Natural killer cell (primary cell): ENCODE results near the gene IGF2BP2. TPM values are rescaled to one million over a fixed set of nuclear protein-coding genes. Genes with fewer than 3 reads are reported as not detected.

Experiments used
- ATAC-seq, 3 donors: fragments of 150-1000 bp in 2 of 3; fragments of 200-7000 bp in 1 of 3; cut with Tn5 transposase; 1 replicate in 1 of 3; 2 replicates in 2 of 3; pipeline ENCODE4 v1.10.0; 2021; ENCODE audit warnings: mild to moderate bottlenecking in 2 of 3, moderate library complexity in 2 of 3
- DNase-seq, 2 donors: peaks; one replicate each; pipeline versions ENCODE4 v3.0.0 to v3.0.0-alpha.2; 2013 to 2021; ENCODE audit warnings: mixed read lengths in 1 of 2
- H3K27ac ChIP-seq: one replicate; pipeline ENCODE4 v1.5.1; 2013; ENCODE audit warnings: mild to moderate bottlenecking, low read length
- H3K27me3 ChIP-seq: one replicate; pipeline ENCODE4 v1.6.1; 2013; ENCODE audit warnings: low read length; ENCODE audit not compliant: control insufficient read depth, insufficient read depth
- H3K36me3 ChIP-seq: one replicate; pipeline ENCODE4 v1.6.1; 2013; ENCODE audit warnings: low read length; ENCODE audit not compliant: control insufficient read depth, insufficient read depth
- H3K4me1 ChIP-seq: one replicate; pipeline ENCODE4 v1.6.1; 2013; ENCODE audit warnings: low read length; ENCODE audit not compliant: control insufficient read depth, insufficient read depth
- H3K4me3 ChIP-seq: one replicate; pipeline ENCODE4 v1.5.1; 2013; ENCODE audit warnings: low read length
- H3K9me3 ChIP-seq: one replicate; pipeline ENCODE4 v1.6.1; 2013; ENCODE audit warnings: low read length; ENCODE audit not compliant: control insufficient read depth, insufficient read depth
- H3K27ac Mint-ChIP-seq, 2 donors: one replicate each; pipeline ENCODE4 v1.8.0; 2022; ENCODE audit warnings: mild to moderate bottlenecking in 2 of 2, mixed read lengths in 2 of 2, moderate library complexity in 1 of 2
- H3K27me3 Mint-ChIP-seq, 2 donors: one replicate each; pipeline ENCODE4 v1.8.0; 2022; ENCODE audit warnings: low read depth in 2 of 2, mixed read lengths in 2 of 2
- H3K36me3 Mint-ChIP-seq: one replicate; pipeline ENCODE4 v1.8.0; 2022; ENCODE audit warnings: mixed read lengths
- H3K4me1 Mint-ChIP-seq, 2 donors: one replicate each; pipeline ENCODE4 v1.8.0; 2022; ENCODE audit warnings: mixed read lengths in 2 of 2
- H3K4me3 Mint-ChIP-seq: one replicate; pipeline ENCODE4 v1.8.0; 2022; ENCODE audit warnings: mild to moderate bottlenecking, moderate library complexity, mixed read lengths
- H3K9me3 Mint-ChIP-seq, 2 donors: one replicate each; pipeline ENCODE4 v1.8.0; 2022; ENCODE audit warnings: mixed read lengths in 2 of 2
- WGBS: methylation state at CpG from one replicate; pipeline ENCODE4 v1.1.7; 2013; ENCODE audit warnings: missing lambda C conversion rate; ENCODE audit not compliant: insufficient coverage; 5-methylcytosine and 5-hydroxymethylcytosine counted together
- intact Hi-C: fragments of 100-400 bp; cut with micrococcal nuclease; formaldehyde crosslinking; loops from one replicate; pipeline ENCODE4 v1.14.2; 2022
- total RNA-seq, 4 donors: library from RNA; stranded (reverse); fragments of 120-200 nt in 1 of 4; gene quantifications; one replicate each; pipeline versions ENCODE4 v1.2.3 to v1.2.4, GENCODE V29; 2013 to 2022
- TF ChIP-seq, protein P1 (sequence below): fragments of 200-600 bp; IDR thresholded peaks from one replicate; pipeline ENCODE4 v1.8.0; 2022; ENCODE audit warnings: antibody characterized with exemption

IGF2BP2 gene
- total RNA-seq, 3 donors from 2014 or later (not counting 1 experiment from before 2014, with no cell fraction given) = 4.2 to 16.8 (median 8.8) TPM

DNA sequence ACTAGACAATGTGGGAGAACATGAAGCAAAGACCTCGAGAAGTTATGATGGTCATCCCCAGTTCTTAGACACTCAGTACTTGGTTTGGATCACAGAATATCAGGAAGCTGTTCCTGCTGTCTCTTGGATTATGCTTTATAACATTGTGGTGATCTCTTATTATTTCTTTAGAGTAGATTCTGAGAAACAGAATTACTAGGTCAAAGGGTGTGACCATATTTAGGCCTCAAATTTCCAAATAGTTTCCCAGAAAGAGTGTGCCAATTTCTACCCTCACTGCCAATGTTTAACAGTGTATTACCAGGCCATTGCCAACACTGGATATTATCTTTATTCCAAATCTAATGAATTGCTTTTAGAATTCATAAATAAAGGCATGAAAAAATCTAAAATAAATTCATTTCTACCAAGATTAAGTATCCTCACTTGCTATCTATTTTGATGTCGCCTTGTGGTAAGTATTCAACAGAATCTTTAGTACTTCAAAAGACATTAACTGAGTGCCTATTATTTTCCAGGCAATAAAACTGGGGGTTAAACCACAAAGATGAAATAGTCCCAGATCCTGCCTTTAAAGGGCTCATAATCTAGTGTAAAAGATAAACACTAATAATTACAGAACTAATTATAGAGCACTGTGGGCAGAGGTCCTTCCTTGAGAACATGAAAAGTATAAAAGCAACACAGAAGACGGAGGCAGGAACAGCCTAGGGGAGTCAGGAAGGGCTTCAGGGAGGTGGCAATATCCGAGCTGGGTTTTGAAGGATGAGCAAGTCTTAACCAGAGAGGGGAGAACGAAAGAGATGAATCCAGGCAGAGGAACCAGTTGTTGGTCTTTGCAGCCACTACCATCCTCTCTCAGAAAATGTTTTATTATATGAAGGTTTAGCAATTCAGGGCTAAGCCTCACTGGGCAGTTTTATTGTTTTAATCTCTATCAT lies 86.8 kb downstream of the IGF2BP2 start:
- 76% methylated on average over 3 of the region's 5 CpGs for WGBS
- Mint-ChIP-seq H3K9me3 (no peaks in the 10 kb centered on the region), H3K4me3 (no peak overlapping the region), H3K27ac (no peak overlapping the region), H3K36me3 (no peaks in the 10 kb centered on the region), H3K27me3 (no peaks in the 10 kb centered on the region), H3K4me1 (peaks cover 0 to 5% of the 10 kb centered on the region in 2 donors)
- no peaks in the 10 kb centered on the region for H3K27me3 ChIP-seq
- H3K36me3 ChIP-seq = no peaks in the 10 kb centered on the region
- ATAC-seq (no peak), DNase-seq (no peak)
- intact Hi-C loops = no loop called here
- no peak overlapping the region for H3K27ac ChIP-seq
- H3K4me3 ChIP-seq = no peak overlapping the region
- no peaks in the 10 kb centered on the region for H3K9me3 ChIP-seq
- no peaks in the 10 kb centered on the region for H3K4me1 ChIP-seq
- TF ChIP-seq, protein P1, sequence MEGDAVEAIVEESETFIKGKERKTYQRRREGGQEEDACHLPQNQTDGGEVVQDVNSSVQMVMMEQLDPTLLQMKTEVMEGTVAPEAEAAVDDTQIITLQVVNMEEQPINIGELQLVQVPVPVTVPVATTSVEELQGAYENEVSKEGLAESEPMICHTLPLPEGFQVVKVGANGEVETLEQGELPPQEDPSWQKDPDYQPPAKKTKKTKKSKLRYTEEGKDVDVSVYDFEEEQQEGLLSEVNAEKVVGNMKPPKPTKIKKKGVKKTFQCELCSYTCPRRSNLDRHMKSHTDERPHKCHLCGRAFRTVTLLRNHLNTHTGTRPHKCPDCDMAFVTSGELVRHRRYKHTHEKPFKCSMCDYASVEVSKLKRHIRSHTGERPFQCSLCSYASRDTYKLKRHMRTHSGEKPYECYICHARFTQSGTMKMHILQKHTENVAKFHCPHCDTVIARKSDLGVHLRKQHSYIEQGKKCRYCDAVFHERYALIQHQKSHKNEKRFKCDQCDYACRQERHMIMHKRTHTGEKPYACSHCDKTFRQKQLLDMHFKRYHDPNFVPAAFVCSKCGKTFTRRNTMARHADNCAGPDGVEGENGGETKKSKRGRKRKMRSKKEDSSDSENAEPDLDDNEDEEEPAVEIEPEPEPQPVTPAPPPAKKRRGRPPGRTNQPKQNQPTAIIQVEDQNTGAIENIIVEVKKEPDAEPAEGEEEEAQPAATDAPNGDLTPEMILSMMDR = no peak

GRCh38 chr3:185737020-185737419 lies 87.8 kb downstream of the IGF2BP2 start:
- Mint-ChIP-seq H3K4me1 (peaks cover 0 to 5% of the 10 kb centered on the region in 2 donors), H3K4me3 (no peak overlapping the region), H3K27ac (no peak overlapping the region), H3K36me3 (no peaks in the 10 kb centered on the region), H3K9me3 (no peaks in the 10 kb centered on the region), H3K27me3 (no peaks in the 10 kb centered on the region)
- no peak for DNase-seq
- Histone ChIP-seq H3K27ac (no peak overlapping the region), H3K4me3 (no peak overlapping the region), H3K27me3 (no peaks in the 10 kb centered on the region), H3K9me3 (no peaks in the 10 kb centered on the region), H3K36me3 (no peaks in the 10 kb centered on the region), H3K4me1 (no peaks in the 10 kb centered on the region)
- TF ChIP-seq, protein P1 = no peak
- ATAC-seq = no peak
- WGBS = 82% methylated on average over 3 of the region's 3 CpGs
- intact Hi-C loops = no loop called here

DNA sequence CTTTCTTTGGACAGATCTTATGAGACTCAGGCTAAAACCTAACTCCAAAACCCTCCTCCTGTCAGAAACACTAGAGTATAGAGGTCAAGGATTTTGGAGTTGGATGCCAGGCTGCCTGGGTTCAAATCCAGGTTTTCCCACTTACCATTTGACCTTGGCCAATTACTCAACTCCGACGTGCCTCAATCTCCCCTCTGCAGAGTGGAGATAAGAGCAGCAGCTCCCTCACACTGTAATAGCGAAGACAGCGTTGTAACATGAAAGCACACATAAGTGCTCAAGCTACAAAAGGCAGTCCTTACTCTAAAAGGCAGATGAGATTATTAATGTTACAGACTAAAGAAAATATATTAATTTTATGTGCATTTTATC lies 90.1 kb downstream of the IGF2BP2 start:
- H3K27ac ChIP-seq = no peak overlapping the region
- H3K4me3 ChIP-seq = no peak overlapping the region
- no peak for DNase-seq
- 88% methylated on average over 4 of the region's 4 CpGs for WGBS
- H3K27me3 ChIP-seq = no peaks in the 10 kb centered on the region
- no peak for ATAC-seq
- H3K36me3 Mint-ChIP-seq = no peaks in the 10 kb centered on the region
- H3K27me3 Mint-ChIP-seq = no peaks in the 10 kb centered on the region
- H3K4me3 Mint-ChIP-seq = no peak overlapping the region
- no peaks in the 10 kb centered on the region for H3K9me3 ChIP-seq
- TF ChIP-seq, protein P1 = no peak
- intact Hi-C loops = no loop called here
- no peaks in the 10 kb centered on the region for H3K36me3 ChIP-seq
- no peaks in the 10 kb centered on the region for H3K4me1 ChIP-seq
- H3K9me3 Mint-ChIP-seq = no peaks in the 10 kb centered on the region
- no peak overlapping the region for H3K27ac Mint-ChIP-seq
- H3K4me1 Mint-ChIP-seq = peaks cover 0 to 5% of the 10 kb centered on the region in 2 donors
